ENCODE measurements around the gene VPS16.
"Not testable (repeated sequence)": the region's sequence is repeated elsewhere in the genome, so short reads cannot be mapped to it uniquely, and the experiment has no call there.

Gene VPS16

DNA sequence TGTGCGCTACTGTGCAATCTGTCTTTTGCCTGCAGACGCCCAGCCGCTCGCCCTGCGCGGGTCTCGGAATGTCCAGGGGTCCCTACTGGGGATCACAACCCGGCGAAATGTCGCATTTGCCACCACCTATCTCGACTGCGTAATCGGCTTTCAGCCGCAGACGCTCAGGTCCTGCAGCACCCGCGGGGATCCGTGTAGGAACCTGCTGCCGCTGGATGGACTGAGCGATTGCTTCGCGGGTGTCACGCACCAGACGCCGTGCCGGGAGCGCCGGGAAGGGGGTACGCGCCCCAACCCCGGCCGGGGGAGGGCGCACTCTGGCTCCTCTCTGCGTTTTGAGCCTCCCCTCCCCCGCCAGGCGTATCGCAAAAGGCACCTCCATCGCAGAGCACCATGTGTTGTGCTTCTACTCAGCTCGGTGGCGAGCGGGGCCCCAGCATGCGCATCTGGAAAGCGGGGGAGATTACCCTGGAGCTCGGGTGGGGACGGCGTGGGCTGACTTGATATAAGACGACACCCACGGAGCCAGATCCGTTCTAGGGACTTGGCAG lies 32.0 kb downstream of the VPS16 start:
- DNase-seq: peak; percentile 49 to 82

GRCh38 chr20:2873010-2873746 lies 32.6 kb downstream of the VPS16 start, which contains the start of gene PTPRA:
PTPRA (plus strand) TSS chr20:2873481; CDS start chr20:2964278, 90,797 bp downstream.
- peak; percentile 88 to 94 for DNase-seq

DNA sequence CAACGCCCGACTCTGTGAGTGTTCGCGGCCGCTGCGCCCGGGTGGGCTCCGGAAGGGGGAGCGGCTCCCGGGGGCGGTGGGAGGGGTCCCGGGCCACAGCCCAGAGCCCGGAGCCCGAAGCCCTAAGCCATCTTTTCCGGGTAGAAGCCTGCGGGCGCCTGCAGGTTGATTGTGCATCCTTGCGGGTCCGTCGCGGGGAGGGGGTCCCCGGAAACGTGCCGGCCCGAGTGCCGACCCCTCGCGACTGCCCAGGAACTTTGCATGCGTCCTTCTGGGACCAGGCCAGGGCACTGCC lies 33.1 kb downstream of the VPS16 start:
- peak; percentile 30 to 70 for DNase-seq

DNA sequence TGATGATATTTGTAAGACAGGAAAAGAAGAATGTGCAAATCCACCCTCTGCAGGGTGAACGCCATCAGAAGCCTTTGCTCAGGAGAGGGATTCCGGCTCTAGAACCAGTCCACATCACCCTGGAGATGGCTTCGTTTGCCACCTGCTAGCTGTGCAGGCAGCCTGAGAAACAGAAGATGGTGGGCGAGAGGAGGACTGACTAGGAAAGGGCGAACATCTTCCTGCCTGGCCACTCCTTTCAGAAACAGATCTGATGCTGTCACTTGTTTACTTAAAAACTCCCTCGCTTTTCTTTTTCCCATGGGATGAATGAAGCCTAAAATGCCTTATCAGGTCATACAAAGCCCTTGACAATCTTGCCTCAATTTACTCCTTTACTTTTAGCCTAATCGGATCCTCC lies 33.9 kb downstream of the VPS16 start:
- no peak for DNase-seq

GRCh38 chr20:2875690-2876203 lies 35.2 kb downstream of the VPS16 start:
- no peak for DNase-seq

DNA sequence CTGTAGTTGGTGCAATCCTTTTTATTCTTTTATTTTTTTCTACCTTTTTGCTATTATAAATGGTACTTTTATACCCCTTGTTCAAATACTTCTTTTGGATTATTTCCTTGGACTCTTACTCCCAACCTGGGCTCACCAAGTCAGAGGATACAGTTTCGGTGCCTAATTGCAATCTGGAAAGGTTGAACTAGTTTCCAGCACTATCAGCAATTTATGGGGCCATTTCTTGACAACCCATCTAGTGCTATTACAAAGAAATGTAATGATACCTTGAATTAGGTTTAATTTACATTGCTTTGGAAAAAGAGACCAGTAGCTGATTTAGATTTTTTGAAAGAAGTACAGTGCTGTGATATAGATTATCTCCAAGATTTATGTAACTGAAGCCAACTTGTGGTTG lies 38.0 kb downstream of the VPS16 start:
- DNase-seq: no peak

GRCh38 chr20:2879146-2879545 lies 38.6 kb downstream of the VPS16 start:
- DNase-seq: peak; percentile 63 to 87

GRCh38 chr20:2880650-2881049 lies 40.1 kb downstream of the VPS16 start:
- no peak for DNase-seq

GRCh38 chr20:2883726-2884637 lies 43.4 kb downstream of the VPS16 start:
- DNase-seq: no peak

- no peak for DNase-seq
These were observed 47.2 kb downstream of the VPS16 start for GRCh38 chr20:2887715-2888114.

DNA sequence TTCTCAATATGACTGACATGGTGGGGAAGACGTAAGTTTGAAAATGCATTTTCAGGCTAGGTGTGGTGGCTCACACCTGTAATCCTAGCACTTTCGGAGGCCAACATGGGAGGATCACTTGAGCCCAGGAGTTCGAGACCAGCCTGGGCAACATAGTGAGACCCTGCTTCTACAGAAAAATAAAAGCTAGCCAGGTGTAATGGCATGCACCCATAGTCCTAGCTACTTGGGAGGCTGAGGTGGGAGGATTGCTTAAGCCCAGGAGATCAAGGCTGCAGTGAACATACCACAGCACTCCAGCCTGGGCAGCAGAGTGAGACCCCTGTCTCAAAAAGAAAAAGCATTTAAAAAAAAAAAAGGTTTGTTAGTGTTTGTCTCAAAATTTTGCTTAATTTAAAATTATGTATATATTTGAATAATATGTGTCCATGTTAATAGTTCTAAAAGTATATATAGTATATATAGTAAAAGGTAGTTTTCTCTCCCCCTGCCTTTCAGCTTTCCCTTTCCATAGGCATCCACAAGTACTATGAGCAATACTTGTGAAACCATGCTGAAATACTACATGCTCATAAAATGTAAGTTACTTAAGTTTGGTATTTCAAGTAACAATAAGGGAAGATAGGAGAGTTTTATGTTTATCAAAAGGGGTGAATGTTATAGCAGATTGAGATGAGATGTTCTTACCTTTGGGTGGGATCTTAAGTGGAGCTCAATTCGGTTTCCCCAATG lies 47.8 kb downstream of the VPS16 start:
- DNase-seq: no peak

DNA sequence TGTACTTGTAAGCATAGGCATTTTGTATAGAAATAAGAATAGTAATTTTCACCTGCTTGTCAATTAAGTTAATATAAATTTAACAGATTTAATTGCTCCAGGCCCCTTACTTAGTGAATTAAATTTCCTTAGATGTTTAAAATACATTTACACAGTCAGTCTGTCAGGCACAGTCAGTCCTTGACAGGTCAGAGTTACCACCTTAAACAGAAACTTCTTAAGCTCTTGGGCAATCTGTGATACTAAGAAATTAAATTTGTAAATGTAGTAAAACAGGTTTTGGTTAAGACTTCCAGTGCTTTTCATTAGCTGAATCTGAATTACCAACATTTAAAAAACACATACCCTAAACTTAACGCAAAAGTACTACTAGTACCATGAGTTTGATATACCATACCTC lies 48.7 kb downstream of the VPS16 start:
- no peak for DNase-seq

GRCh38 chr20:2889797-2890196 lies 49.3 kb downstream of the VPS16 start:
- DNase-seq: no peak

GRCh38 chr20:2890742-2891141 lies 50.2 kb downstream of the VPS16 start:
- DNase-seq: no peak

GRCh38 chr20:2891343-2891742 lies 50.8 kb downstream of the VPS16 start:
- no peak for DNase-seq

GRCh38 chr20:2892376-2892775 lies 51.8 kb downstream of the VPS16 start:
- no peak for DNase-seq

DNA sequence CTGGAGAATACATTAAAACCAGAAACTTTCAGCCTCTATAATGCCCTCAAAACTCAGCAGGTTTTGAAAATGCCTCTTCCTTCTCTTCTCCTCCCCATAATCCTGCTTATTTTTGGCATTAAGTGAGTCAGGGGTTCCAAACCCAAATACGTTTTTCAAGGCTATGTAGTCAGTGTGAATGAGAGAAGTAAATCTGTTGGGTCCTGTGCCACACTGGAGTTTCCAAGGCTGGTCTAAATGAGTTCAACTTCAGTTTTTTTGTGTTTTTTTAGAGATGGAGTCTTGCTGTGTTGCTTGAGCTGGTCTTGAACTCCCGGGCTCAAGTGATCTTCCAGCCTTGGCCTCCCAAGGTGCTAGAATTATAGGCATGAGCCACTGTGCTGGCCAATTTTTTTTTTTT lies 53.7 kb downstream of the VPS16 start:
- no peak for DNase-seq

DNA sequence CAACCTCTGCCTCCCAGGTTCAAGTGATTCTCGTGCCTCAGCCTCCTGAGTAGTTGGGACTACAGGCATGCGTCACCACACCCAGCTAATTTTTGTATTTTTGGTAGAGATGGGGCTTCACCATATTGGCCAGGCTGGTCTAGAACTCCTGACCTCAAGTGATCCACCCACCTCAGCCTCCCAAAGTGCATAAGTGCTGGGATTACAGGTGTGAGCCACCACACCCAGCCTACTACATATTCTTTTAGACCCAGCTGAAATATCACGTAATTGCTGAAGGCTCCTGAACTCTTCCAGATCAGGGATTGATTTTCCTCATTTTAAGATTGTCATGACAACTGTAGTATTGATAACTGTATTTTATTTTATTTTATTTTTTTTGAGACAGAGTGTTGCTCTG lies 54.6 kb downstream of the VPS16 start:
- DNase-seq: not testable (repeated sequence)

DNA sequence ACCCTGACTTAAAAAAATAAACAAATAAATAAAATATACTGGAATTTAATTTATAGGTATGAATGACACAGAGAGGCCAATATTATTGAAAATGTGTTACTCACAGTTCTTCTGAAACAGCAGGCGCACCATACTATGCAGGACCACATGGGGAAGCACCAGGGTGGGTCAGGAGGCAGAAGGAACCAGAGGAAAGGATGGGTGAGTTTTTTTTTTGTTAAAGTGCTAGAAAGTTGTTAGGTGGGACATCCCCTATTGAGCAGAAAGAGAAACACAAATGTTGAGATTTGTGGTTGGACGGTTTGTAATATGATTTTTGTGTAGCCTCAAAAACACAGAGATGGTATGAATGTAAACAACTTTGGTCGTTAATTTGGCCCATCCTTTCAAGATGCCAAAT lies 58.7 kb downstream of the VPS16 start:
- no peak for DNase-seq

GRCh38 chr20:2900845-2901592 lies 60.5 kb downstream of the VPS16 start:
- no peak for DNase-seq

- no peak for DNase-seq
These were observed 61.7 kb downstream of the VPS16 start for GRCh38 chr20:2902291-2902690.

- no peak for DNase-seq
These were observed 62.3 kb downstream of the VPS16 start for GRCh38 chr20:2902818-2903217.
